GM18873 (cell line): ENCODE measurements around the gene SYT10.
"Not testable (repeated sequence)": the region's sequence is repeated elsewhere in the genome, so short reads cannot be mapped to it uniquely, and the experiment has no call there.

Source experiments
- ATAC-seq: cut with Tn5 transposase; IDR thresholded peaks from one replicate; pipeline ENCODE4 v1.9.1; 2021; ENCODE audit warnings: mild to moderate bottlenecking, moderate library complexity, moderate number of reproducible peaks; ENCODE audit not compliant: unreplicated experiment, low FRiP score

Gene SYT10

DNA sequence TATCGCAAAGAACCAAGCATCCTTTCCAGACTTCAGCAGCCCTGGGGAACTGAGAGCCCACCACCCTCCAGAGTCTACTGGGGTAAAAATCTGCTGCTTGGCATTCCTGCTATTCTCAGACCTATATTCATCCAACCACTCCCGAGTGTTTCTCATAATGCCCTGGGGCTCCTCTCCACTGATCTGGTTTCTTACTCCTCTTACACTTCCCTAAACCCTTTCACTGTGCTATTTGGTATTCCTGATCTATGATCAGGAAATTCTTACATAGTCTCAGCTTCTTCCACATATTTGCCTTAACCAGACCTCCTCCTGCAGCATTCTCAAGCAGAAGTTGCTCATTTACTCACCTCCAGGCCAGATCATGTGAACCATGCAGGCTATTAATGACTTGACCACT, 82.4 kb downstream of the SYT10 start:
- no peak for ATAC-seq

DNA sequence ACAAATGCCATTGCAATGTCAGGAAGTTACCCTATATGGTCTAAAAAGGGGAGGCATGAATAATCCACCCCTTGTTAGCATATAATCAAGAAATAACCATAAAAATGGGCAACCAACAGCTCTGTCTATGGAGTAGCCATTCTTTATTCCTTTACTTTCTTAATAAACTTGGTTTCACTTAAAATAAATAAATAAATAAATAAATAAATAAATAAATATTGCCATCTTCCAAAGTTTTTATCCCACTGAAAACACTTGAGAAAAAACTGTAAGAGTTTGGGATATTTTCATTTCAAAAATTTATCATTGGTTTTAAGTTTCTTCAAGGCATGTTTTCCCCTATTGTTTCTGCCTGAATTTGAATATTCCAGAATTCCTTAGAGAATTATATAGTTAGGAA, 89.8 kb downstream of the SYT10 start:
- ATAC-seq, result no peak

DNA sequence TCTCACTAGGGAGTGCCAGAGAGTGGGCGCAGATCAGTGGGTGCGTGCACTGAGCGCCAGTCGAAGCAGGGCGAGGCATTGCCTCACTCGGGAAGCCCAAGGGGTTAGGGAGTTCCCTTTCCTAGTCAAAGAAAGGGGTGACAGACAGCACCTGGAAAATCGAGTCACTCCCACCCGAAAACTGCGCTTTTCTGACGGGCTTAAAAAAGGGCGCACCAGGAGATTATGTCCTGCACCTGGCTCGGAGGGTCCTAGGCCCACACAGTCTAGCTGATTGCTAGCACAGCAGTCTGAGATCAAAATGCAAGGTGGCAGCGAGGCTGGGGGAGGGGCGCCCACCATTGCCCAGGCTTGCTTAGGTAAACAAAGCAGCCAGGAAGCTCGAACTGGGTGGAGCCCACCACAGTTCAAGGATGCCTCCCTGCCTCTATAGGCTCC, 107.6 kb downstream of the SYT10 start:
- not testable (repeated sequence) for ATAC-seq

DNA sequence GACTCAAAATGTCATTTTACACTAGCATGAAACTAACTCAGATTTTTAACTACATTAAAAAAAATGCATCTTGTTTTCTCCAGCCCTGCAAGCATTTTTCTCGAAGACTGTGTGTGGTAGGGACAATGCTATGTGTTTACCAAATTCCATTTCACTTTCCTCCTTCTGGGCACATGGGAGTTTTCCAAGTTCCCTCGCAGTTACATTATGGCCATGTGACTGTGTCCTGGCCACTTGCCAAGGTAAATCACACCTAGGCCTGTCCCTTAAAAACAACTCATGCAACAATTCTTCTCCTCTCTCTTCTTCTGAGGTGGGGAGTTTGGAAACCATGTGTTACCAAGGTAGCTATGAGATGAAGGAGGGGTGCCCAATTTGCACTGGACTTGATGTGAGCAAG, 108.7 kb downstream of the SYT10 start:
- no peak for ATAC-seq
